ENCODE measurements around the gene FN1. TPM values are rescaled to one million over a fixed set of nuclear protein-coding genes. Genes with fewer than 3 reads are reported as not detected.

The FN1 gene
- total RNA-seq, 2 donors from 2014 or later: 27.4 to 53.7 TPM

DNA sequence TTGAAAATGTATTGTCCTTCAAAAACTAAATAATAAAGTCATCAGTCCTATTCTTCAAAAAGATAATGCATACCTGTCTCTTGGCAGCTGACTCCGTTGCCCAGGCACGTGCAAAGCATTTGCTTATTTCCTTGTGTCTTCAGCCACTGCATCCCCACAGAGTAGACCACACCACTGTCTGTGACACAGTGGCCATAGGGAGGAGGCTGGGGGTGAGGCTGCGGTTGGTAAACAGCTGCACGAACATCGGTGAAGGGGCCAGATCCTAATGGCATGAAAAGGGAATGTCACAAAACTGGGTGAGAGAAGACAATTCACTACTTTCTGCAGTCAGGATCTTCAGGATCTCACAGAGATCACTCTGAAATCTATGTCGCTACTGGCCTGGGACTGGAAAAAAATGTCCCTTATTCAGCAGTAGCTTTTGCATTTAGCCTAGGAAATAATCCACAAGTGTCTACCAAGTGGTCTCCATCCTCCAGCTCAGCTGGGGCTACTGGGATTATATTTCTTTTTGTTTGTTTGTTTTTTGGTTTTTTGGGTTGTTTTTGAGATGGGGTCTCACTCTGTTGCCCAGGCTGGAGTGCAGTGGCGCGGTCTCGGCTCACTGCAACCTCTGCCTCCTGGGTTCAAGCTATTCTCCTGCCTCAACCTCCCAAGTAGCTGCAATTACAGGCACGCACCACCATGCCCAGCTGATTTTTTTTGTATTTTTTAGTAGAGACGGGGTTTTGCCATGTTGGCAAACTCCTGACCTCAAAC, 10.7 kb downstream of the FN1 start:
- DNase-seq (no peak), ATAC-seq (no peak)
- no peak overlapping the region for H3K4me3 ChIP-seq
- WGBS, 2 donors: 70 to 81% methylated on average over 11 of the region's 11 CpGs
- no peak for TF ChIP-seq POLR2A (IDR thresholded peaks at IDR 0.05)
- TF ChIP-seq, protein P1, sequence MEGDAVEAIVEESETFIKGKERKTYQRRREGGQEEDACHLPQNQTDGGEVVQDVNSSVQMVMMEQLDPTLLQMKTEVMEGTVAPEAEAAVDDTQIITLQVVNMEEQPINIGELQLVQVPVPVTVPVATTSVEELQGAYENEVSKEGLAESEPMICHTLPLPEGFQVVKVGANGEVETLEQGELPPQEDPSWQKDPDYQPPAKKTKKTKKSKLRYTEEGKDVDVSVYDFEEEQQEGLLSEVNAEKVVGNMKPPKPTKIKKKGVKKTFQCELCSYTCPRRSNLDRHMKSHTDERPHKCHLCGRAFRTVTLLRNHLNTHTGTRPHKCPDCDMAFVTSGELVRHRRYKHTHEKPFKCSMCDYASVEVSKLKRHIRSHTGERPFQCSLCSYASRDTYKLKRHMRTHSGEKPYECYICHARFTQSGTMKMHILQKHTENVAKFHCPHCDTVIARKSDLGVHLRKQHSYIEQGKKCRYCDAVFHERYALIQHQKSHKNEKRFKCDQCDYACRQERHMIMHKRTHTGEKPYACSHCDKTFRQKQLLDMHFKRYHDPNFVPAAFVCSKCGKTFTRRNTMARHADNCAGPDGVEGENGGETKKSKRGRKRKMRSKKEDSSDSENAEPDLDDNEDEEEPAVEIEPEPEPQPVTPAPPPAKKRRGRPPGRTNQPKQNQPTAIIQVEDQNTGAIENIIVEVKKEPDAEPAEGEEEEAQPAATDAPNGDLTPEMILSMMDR (IDR thresholded peaks at IDR 0.05): no peak
- intact Hi-C loops (cut with DNase I): no loop called here
- no peaks in the 10 kb centered on the region for H3K9me3 ChIP-seq
- no peak overlapping the region for H3K27ac ChIP-seq
- peaks cover 3% of the 10 kb centered on the region for H3K4me1 ChIP-seq
- no peaks in the 10 kb centered on the region for H3K36me3 ChIP-seq (replicated peaks in 1 of 2; ENCODE audit: insufficient read depth in 1 of 2, low read depth in 2 of 2)
- H3K27me3 ChIP-seq: no peaks in the 10 kb centered on the region

DNA sequence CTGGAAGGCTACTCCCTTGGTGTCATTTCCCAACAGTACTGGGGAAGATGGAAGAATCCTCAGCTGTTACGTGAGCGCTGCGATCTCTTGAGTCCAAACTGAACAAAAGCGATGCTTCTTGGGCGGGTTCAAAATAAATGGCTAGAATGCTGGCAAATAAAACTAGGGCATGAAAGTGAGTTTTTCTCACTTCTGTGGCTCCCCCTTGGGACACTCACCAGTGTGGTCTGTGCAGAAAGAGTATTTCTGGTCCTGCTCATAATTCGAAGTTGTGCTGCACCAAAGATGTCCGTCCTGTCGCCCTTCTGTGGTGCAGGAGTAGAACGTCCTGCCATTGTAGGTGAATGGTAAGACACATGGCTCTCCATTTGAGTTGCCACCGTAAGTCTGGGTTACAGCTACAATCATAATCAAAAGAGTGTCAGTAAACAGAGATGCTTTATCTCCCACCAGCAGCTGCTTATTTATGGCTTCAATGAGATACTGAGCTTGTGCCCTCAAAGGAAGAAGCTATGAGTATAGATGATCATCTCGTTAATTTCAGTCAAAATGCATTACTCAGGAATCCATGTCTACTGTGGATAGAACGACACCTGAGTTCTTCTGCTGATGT, 11.8 kb downstream of the FN1 start:
- Histone ChIP-seq H3K36me3 (replicated peaks in 1 of 2; ENCODE audit: insufficient read depth in 1 of 2, low read depth in 2 of 2) (no peaks in the 10 kb centered on the region), H3K4me3 (no peak overlapping the region), H3K27me3 (no peaks in the 10 kb centered on the region), H3K9me3 (no peaks in the 10 kb centered on the region), H3K27ac (no peak overlapping the region), H3K4me1 (peaks cover 12% of the 10 kb centered on the region)
- intact Hi-C loops (cut with DNase I): no loop called here
- TF ChIP-seq POLR2A (IDR thresholded peaks at IDR 0.05): no peak
- TF ChIP-seq, protein P1 (IDR thresholded peaks at IDR 0.05): no peak
- WGBS, 2 donors: 90% methylated on average over 12 of the region's 12 CpGs
- DNase-seq: no peak
- no peak for ATAC-seq

DNA sequence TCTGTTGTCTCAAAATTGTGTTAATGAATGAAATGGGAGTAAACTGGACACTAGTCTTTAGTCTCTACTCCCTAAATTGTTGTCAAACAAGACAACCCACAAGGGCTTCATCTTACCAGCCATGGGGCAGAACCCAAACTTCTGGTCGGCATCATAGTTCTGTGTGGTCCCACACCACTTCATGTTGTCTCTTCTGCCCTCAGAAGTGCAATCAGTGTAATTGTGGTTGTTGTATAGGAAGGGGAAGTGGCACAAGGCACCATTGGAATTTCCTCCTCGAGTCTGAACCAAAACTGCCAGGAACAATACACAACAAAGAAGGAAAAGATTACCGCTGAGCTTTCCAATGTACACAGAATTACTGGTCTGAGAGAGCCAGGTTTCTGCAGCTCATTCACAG, 12.6 kb downstream of the FN1 start:
- ATAC-seq: no peak
- no peak for DNase-seq
- TF ChIP-seq, protein P1 (IDR thresholded peaks at IDR 0.05): no peak
- TF ChIP-seq POLR2A (IDR thresholded peaks at IDR 0.05): no peak

DNA sequence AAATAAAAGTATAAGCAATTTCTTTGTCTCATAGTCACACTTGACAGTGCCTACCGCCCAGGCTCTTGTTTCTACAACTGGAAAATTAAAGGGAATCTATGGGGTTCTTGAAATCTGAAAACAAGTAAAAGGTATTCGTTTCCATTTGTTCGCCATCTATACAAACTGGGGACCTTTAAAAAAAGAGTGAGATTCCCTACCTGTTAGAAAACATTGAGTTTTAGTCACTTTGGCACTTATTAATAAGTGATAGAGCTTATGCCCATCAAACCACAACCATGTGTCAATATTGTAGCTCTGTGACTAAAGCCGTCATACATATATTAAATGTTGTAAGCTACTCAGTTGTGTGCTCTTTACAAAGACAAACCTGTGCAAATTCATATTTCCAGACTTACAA, 13.2 kb downstream of the FN1 start:
- DNase-seq (no peak), ATAC-seq (no peak)
- WGBS, 2 donors: 88 to 90% methylated on average over 4 of the region's 4 CpGs
- no peak overlapping the region for H3K4me3 ChIP-seq
- H3K27me3 ChIP-seq: no peaks in the 10 kb centered on the region
- no peaks in the 10 kb centered on the region for H3K36me3 ChIP-seq (replicated peaks in 1 of 2; ENCODE audit: insufficient read depth in 1 of 2, low read depth in 2 of 2)
- intact Hi-C loops (cut with DNase I): no loop called here
- H3K4me1 ChIP-seq: peaks cover 25% of the 10 kb centered on the region
- no peak overlapping the region for H3K27ac ChIP-seq
- no peak for TF ChIP-seq POLR2A (IDR thresholded peaks at IDR 0.05)
- TF ChIP-seq, protein P1 (IDR thresholded peaks at IDR 0.05): no peak
- no peaks in the 10 kb centered on the region for H3K9me3 ChIP-seq

More for the DNA sequence above, 12.6 kb downstream of the FN1 start:
- H3K4me1 ChIP-seq: peaks cover 19% of the 10 kb centered on the region
- no peaks in the 10 kb centered on the region for H3K27me3 ChIP-seq
- H3K9me3 ChIP-seq: no peaks in the 10 kb centered on the region
- no peaks in the 10 kb centered on the region for H3K36me3 ChIP-seq (replicated peaks in 1 of 2; ENCODE audit: insufficient read depth in 1 of 2, low read depth in 2 of 2)
- intact Hi-C loops (cut with DNase I): no loop called here
- 47 to 51% methylated on average over 3 of the region's 3 CpGs for WGBS, 2 donors
- no peak overlapping the region for H3K27ac ChIP-seq
- no peak overlapping the region for H3K4me3 ChIP-seq

Data from body of pancreas (tissue), 4 donors.